ENCODE results near the gene CXorf49B. TPM values are rescaled to one million over a fixed set of nuclear protein-coding genes. Genes with fewer than 3 reads are reported as not detected.

Gene CXorf49B
- total RNA-seq, 6 experiments from 2014 or later, result not detected

GRCh38 chrX:71815906-71816156 is 52.7 kb downstream of the CXorf49B start:
- TF ChIP-seq CTCF (IDR thresholded peaks at IDR 0.05), result no peak
- Mint-ChIP-seq H3K27ac (no peak overlapping the region), H3K9me3 (no peaks in the 10 kb centered on the region; the same call in 1 of the 2 replicates), H3K27me3 (ENCODE audit: insufficient read depth) (peaks cover 7% of the 10 kb centered on the region), H3K4me3 (no peak overlapping the region), H3K4me1 (ENCODE audit: low read depth) (no peaks in the 10 kb centered on the region), H3K36me3 (ENCODE audit: low read depth) (no peaks in the 10 kb centered on the region)
- no peak for DNase-seq

Other genes with a start within 250 kb of the CXorf49B start
- gene OGT, start 230.2 kb upstream of the CXorf49B start, total RNA-seq (2021; fragmentation: NEBNext Ultra II Directional; extraction: Animal tissue kit (Norgen Biotek cat#: 25700)), result 10 to 100 TPM; 52.9 to 77.5 (median 57.7) TPM
- 1 to 10 TPM in 2 of 6 experiments, under 1 TPM in 4; 0.48 to 1.7 (median 0.82) TPM for gene GCNA, start 184.9 kb upstream of the CXorf49B start, total RNA-seq (2021; fragmentation: NEBNext Ultra II Directional; extraction: Animal tissue kit (Norgen Biotek cat#: 25700))
- not detected for gene CXCR3, start 144.8 kb upstream of the CXorf49B start, total RNA-seq (2021; fragmentation: NEBNext Ultra II Directional; extraction: Animal tissue kit (Norgen Biotek cat#: 25700))
- gene CXorf49, start 45.1 kb upstream of the CXorf49B start, total RNA-seq (2021; fragmentation: NEBNext Ultra II Directional; extraction: Animal tissue kit (Norgen Biotek cat#: 25700)), result not detected
- 1 to 10 TPM in 1 of 6 experiments, under 1 TPM in 5; 0.28 to 1.1 (median 0.52) TPM for gene NHSL2, start 147.5 kb downstream of the CXorf49B start, total RNA-seq (2021; fragmentation: NEBNext Ultra II Directional; extraction: Animal tissue kit (Norgen Biotek cat#: 25700))